ENCODE results near the gene GLRA2.

GRCh38 chrX:14590693-14591424, 61.5 kb downstream of the GLRA2 start:
- no peak for TF ChIP-seq POLR2AphosphoS5 (IDR thresholded peaks at IDR 0.05; ENCODE audit: low read depth, low read length)
- no peak for TF ChIP-seq POLR2A (IDR thresholded peaks at IDR 0.05; ENCODE audit: low read depth, low read length)
- TF ChIP-seq TAF1 (IDR thresholded peaks at IDR 0.05; ENCODE audit: low read depth, low read length): no peak
- no peak for TF ChIP-seq PAX5 (IDR thresholded peaks at IDR 0.05; ENCODE audit: insufficient read depth, low read length, severe bottlenecking)

All from GM12891 (cell line).